Uterus (tissue), 2 donors: ENCODE measurements around the gene INHBB.

Experiments used
- POLR2A ChIP-seq, 2 donors: fragments of 450-650 bp; IDR thresholded peaks; one replicate each; pipeline ENCODE4 v1.6.1; 2016; ENCODE audit warnings: antibody characterized with exemption in 2 of 2, mild to moderate bottlenecking in 1 of 2, moderate library complexity in 1 of 2
- TF ChIP-seq, protein P1 (sequence below), 4 experiments: fragments of 200-600 bp in 2 of 4; fragments of 450-650 bp in 2 of 4; sonication (generic) in 2 of 4; IDR thresholded peaks; one replicate each; pipeline ENCODE4 v1.5.1; 2016 to 2019; ENCODE audit warnings: antibody characterized with exemption in 4 of 4, mild to moderate bottlenecking in 2 of 4, moderate library complexity in 1 of 4

- TF ChIP-seq, protein P1, sequence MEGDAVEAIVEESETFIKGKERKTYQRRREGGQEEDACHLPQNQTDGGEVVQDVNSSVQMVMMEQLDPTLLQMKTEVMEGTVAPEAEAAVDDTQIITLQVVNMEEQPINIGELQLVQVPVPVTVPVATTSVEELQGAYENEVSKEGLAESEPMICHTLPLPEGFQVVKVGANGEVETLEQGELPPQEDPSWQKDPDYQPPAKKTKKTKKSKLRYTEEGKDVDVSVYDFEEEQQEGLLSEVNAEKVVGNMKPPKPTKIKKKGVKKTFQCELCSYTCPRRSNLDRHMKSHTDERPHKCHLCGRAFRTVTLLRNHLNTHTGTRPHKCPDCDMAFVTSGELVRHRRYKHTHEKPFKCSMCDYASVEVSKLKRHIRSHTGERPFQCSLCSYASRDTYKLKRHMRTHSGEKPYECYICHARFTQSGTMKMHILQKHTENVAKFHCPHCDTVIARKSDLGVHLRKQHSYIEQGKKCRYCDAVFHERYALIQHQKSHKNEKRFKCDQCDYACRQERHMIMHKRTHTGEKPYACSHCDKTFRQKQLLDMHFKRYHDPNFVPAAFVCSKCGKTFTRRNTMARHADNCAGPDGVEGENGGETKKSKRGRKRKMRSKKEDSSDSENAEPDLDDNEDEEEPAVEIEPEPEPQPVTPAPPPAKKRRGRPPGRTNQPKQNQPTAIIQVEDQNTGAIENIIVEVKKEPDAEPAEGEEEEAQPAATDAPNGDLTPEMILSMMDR (IDR thresholded peaks at IDR 0.05): no peak
- TF ChIP-seq POLR2A (IDR thresholded peaks at IDR 0.05): no peak
These were observed 4.0 kb upstream of the INHBB start for GRCh38 chr2:120341977-120342376.
